22Rv1 (cell line): ENCODE data around the gene BACH2.

Experiments used
- H3K27ac ChIP-seq: fragments of 450-650 bp; 2 replicates; pipeline ENCODE4 v1.5.1; 2017
- CTCF ChIP-seq: fragments of 450-650 bp; IDR thresholded peaks from 2 replicates; pipeline ENCODE4 v1.5.1; 2017; ENCODE audit warnings: mild to moderate bottlenecking
- ZFX ChIP-seq: fragments of 450-650 bp; IDR thresholded peaks from 2 replicates; pipeline ENCODE4 v1.6.1; 2017; ENCODE audit warnings: antibody characterized with exemption, borderline replicate concordance

The BACH2 gene

DNA sequence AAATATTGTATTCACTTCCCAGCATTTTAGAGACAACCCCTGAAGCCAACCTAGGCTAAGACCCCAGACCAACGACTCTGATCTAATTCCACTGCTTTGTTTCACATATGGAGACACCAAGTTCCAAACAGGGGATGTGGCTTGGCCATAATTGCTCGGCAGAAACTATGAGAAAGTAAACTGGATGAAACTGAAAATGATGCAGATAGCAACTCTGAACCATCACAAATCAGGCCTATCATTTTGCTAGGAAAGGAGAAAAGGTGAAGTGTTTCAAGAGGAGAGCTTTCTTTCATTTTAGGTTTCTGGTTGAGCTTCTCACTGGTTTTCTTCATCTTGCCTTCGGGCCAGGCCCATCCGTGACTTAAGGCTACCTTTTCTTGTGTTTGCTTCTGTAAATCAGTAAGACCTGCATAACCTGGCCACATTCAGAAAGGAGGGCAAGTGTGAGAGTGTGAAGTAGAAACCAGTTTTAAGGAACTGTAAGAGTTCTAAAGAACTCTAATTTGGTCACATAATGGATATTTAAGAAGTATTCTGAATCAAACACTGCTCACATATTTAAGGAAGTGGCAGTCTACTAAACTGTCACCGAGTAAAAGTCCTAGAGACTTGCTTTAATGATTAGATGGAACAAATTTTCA, 105.8 kb downstream of the BACH2 start:
- no peak for TF ChIP-seq ZFX
- no peak for TF ChIP-seq CTCF
- no peak overlapping the region for H3K27ac ChIP-seq

GRCh38 chr6:90190131-90190530, 106.5 kb downstream of the BACH2 start:
- no peak for TF ChIP-seq ZFX
- H3K27ac ChIP-seq: no peak overlapping the region

DNA sequence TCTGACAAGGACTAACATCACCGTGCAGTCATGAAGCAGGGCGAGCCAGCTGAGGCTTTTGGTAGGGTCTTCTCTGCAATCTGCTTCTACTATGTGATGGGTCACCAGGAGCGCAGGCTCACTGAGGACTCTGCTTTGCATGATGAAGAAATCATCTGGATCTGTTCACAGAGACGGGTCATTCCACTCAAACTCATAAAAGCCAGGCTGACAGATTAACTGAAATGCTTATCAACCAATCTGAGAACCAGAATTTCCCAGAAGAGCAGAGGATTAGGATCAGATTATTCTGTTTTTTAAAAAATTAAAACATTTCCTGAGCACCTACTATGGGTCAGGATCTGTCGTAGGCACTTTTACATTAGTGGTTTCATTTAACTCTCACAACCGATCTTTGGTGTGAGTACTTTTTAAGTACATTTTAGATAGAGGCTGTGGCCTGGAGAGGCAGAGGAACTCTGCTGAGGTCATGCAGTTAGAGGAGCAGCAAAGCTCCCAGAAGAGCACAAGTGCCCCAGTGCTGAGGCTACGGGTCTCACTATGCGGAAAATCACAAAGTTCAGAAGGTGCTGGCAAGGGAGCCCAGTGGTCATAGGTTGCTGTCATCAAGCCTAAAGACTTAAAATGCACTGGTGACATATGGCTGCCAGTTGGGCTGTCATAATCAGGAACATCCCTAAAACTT, 109.1 kb downstream of the BACH2 start:
- TF ChIP-seq ZFX (no peak), CTCF (no peak)
- no peak overlapping the region for H3K27ac ChIP-seq

GRCh38 chr6:90186637-90187371, 109.8 kb downstream of the BACH2 start:
- no peak overlapping the region for H3K27ac ChIP-seq
- no peak for TF ChIP-seq CTCF
- no peak for TF ChIP-seq ZFX

DNA sequence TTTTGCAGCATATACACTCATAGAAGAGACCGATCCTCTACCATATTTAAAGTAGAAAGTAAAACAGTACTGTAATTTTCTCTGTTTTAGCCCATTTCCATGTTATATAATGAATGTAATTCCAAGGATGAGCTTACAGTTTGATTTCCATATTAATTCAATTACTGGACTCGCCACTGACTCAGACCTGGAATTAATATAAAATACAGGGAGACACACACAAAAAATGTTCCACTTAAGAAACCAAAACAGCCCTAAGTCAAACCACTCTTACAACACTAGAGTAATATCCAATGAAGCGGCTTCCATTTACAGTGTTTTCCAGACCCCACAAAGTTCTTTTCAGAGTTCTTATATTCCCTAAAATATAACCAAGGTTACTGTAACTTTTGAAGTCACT, 110.6 kb downstream of the BACH2 start:
- TF ChIP-seq CTCF (no peak), ZFX (no peak)
- no peak overlapping the region for H3K27ac ChIP-seq

- TF ChIP-seq ZFX (no peak), CTCF (no peak)
- H3K27ac ChIP-seq: no peak overlapping the region
Observed at GRCh38 chr6:90184334-90185298, 112.0 kb downstream of the BACH2 start.

- no peak for TF ChIP-seq ZFX
- no peak for TF ChIP-seq CTCF
- H3K27ac ChIP-seq: no peak overlapping the region
Observed at GRCh38 chr6:90183587-90184333, 112.9 kb downstream of the BACH2 start.
